ENCODE data around the gene APIP.

DNA sequence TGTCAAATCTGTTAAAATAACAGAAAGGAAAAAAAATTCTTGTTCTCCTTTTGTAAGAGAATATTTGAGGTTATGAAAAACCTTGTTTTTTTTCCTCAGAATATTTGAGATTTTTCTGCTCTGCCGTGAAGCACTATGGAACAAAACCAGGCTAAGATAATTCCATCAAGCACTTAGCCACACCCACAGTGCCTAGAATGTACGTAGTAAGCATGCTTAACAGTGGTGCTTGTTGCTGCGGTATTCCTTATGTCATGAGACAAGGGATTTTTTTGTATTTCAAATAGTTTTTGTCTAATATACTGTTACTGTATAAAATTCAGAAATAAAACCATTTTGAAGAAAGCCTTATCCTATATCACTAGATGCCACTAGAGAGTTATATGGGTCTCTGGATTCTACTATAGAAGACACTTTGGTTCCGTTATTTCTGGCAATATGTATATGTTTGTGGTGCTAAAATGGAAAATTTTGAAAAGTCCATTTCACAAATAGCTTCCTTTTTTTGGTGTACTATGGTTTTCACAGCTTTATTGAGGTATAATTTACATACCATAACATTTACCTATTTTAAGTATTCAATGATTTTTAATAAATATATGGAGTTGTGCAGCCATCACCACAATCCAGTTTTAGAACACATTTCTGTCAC, 24.0 kb upstream of the APIP start:
- TF ChIP-seq, protein P1, sequence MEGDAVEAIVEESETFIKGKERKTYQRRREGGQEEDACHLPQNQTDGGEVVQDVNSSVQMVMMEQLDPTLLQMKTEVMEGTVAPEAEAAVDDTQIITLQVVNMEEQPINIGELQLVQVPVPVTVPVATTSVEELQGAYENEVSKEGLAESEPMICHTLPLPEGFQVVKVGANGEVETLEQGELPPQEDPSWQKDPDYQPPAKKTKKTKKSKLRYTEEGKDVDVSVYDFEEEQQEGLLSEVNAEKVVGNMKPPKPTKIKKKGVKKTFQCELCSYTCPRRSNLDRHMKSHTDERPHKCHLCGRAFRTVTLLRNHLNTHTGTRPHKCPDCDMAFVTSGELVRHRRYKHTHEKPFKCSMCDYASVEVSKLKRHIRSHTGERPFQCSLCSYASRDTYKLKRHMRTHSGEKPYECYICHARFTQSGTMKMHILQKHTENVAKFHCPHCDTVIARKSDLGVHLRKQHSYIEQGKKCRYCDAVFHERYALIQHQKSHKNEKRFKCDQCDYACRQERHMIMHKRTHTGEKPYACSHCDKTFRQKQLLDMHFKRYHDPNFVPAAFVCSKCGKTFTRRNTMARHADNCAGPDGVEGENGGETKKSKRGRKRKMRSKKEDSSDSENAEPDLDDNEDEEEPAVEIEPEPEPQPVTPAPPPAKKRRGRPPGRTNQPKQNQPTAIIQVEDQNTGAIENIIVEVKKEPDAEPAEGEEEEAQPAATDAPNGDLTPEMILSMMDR (IDR thresholded peaks at IDR 0.05) = peak; percentile 20; the same call in 1 of the 3 replicates
- TF ChIP-seq MAFK (IDR thresholded peaks at IDR 0.05; ENCODE audit: partially characterized antibody) (no peak), JUN (IDR thresholded peaks at IDR 0.05) (no peak), EP300 (IDR thresholded peaks at IDR 0.05) (no peak), POLR2A (IDR thresholded peaks at IDR 0.05; ENCODE audit: low read length) (no peak), RFX5 (IDR thresholded peaks at IDR 0.05) (no peak), HOXB13 (CRISPR knock-in tag; IDR thresholded peaks at IDR 0.05; ENCODE audit: low read depth) (no peak), MYC (IDR thresholded peaks at IDR 0.05; ENCODE audit: borderline replicate concordance, low read length) (no peak), TP53 (CRISPR knock-in tag; IDR thresholded peaks at IDR 0.05) (no peak), RCOR1 (IDR thresholded peaks at IDR 0.05; ENCODE audit: low read depth, low read length) (no peak)
- TF ChIP-seq, protein P2, sequence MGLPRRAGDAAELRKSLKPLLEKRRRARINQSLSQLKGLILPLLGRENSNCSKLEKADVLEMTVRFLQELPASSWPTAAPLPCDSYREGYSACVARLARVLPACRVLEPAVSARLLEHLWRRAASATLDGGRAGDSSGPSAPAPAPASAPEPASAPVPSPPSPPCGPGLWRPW (IDR thresholded peaks at IDR 0.05) = no peak
- TF ChIP-seq, protein P3, sequence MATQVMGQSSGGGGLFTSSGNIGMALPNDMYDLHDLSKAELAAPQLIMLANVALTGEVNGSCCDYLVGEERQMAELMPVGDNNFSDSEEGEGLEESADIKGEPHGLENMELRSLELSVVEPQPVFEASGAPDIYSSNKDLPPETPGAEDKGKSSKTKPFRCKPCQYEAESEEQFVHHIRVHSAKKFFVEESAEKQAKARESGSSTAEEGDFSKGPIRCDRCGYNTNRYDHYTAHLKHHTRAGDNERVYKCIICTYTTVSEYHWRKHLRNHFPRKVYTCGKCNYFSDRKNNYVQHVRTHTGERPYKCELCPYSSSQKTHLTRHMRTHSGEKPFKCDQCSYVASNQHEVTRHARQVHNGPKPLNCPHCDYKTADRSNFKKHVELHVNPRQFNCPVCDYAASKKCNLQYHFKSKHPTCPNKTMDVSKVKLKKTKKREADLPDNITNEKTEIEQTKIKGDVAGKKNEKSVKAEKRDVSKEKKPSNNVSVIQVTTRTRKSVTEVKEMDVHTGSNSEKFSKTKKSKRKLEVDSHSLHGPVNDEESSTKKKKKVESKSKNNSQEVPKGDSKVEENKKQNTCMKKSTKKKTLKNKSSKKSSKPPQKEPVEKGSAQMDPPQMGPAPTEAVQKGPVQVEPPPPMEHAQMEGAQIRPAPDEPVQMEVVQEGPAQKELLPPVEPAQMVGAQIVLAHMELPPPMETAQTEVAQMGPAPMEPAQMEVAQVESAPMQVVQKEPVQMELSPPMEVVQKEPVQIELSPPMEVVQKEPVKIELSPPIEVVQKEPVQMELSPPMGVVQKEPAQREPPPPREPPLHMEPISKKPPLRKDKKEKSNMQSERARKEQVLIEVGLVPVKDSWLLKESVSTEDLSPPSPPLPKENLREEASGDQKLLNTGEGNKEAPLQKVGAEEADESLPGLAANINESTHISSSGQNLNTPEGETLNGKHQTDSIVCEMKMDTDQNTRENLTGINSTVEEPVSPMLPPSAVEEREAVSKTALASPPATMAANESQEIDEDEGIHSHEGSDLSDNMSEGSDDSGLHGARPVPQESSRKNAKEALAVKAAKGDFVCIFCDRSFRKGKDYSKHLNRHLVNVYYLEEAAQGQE (IDR thresholded peaks at IDR 0.05) = no peak
- TF ChIP-seq, protein P4, sequence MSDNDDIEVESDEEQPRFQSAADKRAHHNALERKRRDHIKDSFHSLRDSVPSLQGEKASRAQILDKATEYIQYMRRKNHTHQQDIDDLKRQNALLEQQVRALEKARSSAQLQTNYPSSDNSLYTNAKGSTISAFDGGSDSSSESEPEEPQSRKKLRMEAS (IDR thresholded peaks at IDR 0.05) = no peak

All from A549 (cell line).